Aorta (tissue), 5 donors: Measurements from ENCODE around the gene EZR. TPM values are rescaled to one million over a fixed set of nuclear protein-coding genes. Genes with fewer than 3 reads are reported as not detected.

Source experiments
- ATAC-seq: fragments of 200-7000 bp; cut with Tn5 transposase; one replicate; pipeline ENCODE4 v1.9.1; 2022; ENCODE audit warnings: moderate library complexity; ENCODE audit not compliant: low FRiP score
- DNase-seq, 2 donors: peaks; one replicate each; pipeline ENCODE4 v3.0.0-alpha.2; 2020
- H3K27ac ChIP-seq, 2 donors: one replicate each; pipeline ENCODE4 v1.5.1; 2013; ENCODE audit warnings: low read length in 2 of 2, mild to moderate bottlenecking in 2 of 2, moderate library complexity in 2 of 2, control low read depth in 1 of 2, inconsistent platforms in 1 of 2, low read depth in 1 of 2
- H3K27me3 ChIP-seq, 2 donors: one replicate each; pipeline ENCODE4 v1.6.1; 2013; ENCODE audit warnings: control low read depth in 1 of 2, low read length in 1 of 2, mild to moderate bottlenecking in 1 of 2, moderate library complexity in 1 of 2; ENCODE audit not compliant: insufficient read depth in 2 of 2, control insufficient read depth in 1 of 2
- H3K36me3 ChIP-seq, 2 donors: one replicate each; pipeline ENCODE4 v1.6.1; 2013; ENCODE audit warnings: control low read depth in 1 of 2, low read length in 1 of 2, mild to moderate bottlenecking in 1 of 2; ENCODE audit not compliant: insufficient read depth in 2 of 2, control insufficient read depth in 1 of 2
- H3K4me1 ChIP-seq, 2 donors: one replicate each; pipeline ENCODE4 v1.6.1; 2013; ENCODE audit warnings: low read length in 2 of 2, control low read depth in 1 of 2, mild to moderate bottlenecking in 1 of 2, moderate library complexity in 1 of 2; ENCODE audit not compliant: insufficient read depth in 2 of 2, control insufficient read depth in 1 of 2
- H3K4me3 ChIP-seq, 2 donors: one replicate each; pipeline ENCODE4 v1.5.1; 2013; ENCODE audit warnings: low read length in 2 of 2, control low read depth in 1 of 2, mild to moderate bottlenecking in 1 of 2
- H3K9me3 ChIP-seq: one replicate; pipeline ENCODE4 v1.6.1; 2013; ENCODE audit warnings: mild to moderate bottlenecking, low read length; ENCODE audit not compliant: control insufficient read depth
- WGBS, 2 donors: extraction: QIAGEN DNeasy Blood & Tissue Kit; methylation state at CpG; one replicate each; pipeline ENCODE4 v1.1.7; 2013; 5-methylcytosine and 5-hydroxymethylcytosine counted together
- intact Hi-C, 2 donors: fragments of 100-400 bp; cut with DNase I; formaldehyde crosslinking; loops; one replicate each; pipeline versions ENCODE4 v1.14.2 to v1.15.0; 2022
- polyA plus RNA-seq, 2 donors: library from polyadenylated mRNA; stranded (reverse); fragments of 200-250 nt; gene quantifications; one replicate each; pipeline ENCODE4 v1.2.3, GENCODE V29; 2013
- total RNA-seq, 2 donors: library from RNA; stranded (reverse); fragmentation: NEBNext Ultra II Directional; extraction: Animal tissue kit (Norgen Biotek cat#: 25700); gene quantifications; one replicate each; pipeline ENCODE4 v1.2.1, GENCODE V29; 2021
- donor health status: healthy with polysubstance abuse.
- donor health status: Bipolar disorder and iron deficiency.
- donor health status: DM: no; HTN: no; CAD: no.
- donor health status: DM: no; HTN: no; CAD: no.
- donor health status: DM: yes; HTN: yes; CAD: no.

The EZR gene
- total and polyA plus RNA-seq, 4 donors: 13.4 to 127 (median 50.5) TPM

DNA sequence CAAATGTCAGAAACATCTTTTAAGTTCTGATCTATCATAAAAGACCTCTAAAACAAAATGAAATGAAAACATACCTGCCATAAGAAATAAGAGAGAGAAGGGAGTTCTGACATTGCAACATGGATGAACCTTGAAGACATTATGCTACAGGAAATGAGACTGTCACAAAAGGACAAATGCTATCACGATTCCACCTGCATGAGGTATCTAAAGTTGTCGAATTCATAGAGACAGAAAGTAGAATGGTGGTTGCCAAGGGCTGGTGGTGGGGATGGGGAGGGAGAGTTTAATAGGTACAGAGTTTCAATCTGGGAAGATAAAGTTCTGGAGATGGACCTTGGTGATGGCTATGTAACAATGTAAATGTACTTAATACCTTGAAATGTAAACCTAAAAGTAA, 3.3 kb downstream of the EZR start:
- intact Hi-C loops: loop anchor here (2.0 to 10.0 kb wide), 3 partner anchors 51 to 111 kb away; no protein-coding TSS in a partner anchor
- no peak overlapping the region for H3K27ac ChIP-seq
- H3K4me1 ChIP-seq: no peaks in the 10 kb centered on the region
- ATAC-seq (no peak), DNase-seq (no peak)
- H3K4me3 ChIP-seq: no peak overlapping the region
- no peaks in the 10 kb centered on the region for H3K9me3 ChIP-seq
- no peaks in the 10 kb centered on the region for H3K27me3 ChIP-seq
- WGBS, 2 donors: 89 to 91% methylated on average over 2 of the region's 2 CpGs
- no peaks in the 10 kb centered on the region for H3K36me3 ChIP-seq

GRCh38 chr6:158815379-158815724, 3.8 kb downstream of the EZR start:
- DNase-seq: no peak

DNA sequence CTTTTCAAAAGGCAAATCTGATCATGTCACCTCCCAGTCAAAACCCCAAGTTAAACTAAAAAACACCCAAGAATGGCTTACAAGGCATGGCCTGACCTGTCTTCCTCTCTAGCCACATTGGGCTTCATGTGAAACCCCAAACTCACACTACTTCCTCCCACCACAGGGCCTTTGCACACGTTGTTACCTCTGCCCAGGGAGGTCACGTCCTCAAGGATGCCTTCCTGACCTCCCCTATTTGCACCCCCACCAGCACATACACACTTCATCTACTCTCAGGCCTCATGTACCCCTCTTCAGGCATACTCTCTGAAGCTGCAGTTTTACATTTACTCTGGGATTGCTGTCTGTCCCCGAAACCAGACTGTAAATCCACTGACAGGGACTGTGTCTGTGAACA, 6.1 kb downstream of the EZR start:
- no peak for DNase-seq
- H3K27ac ChIP-seq: no peak overlapping the region
- intact Hi-C loops: loop anchor here (10.0 kb wide), 1 partner anchor 108 kb away; no protein-coding TSS in a partner anchor
- no peak for ATAC-seq
- no peaks in the 10 kb centered on the region for H3K27me3 ChIP-seq
- no peaks in the 10 kb centered on the region for H3K9me3 ChIP-seq
- WGBS, 2 donors: 95 to 96% methylated on average over 3 of the region's 3 CpGs
- no peaks in the 10 kb centered on the region for H3K4me1 ChIP-seq
- no peak overlapping the region for H3K4me3 ChIP-seq
- no peaks in the 10 kb centered on the region for H3K36me3 ChIP-seq

More at GRCh38 chr6:158815379-158815724, 3.8 kb downstream of the EZR start:
- Histone ChIP-seq H3K27ac (no peak overlapping the region), H3K4me3 (no peak overlapping the region), H3K9me3 (no peaks in the 10 kb centered on the region), H3K4me1 (no peaks in the 10 kb centered on the region), H3K36me3 (no peaks in the 10 kb centered on the region), H3K27me3 (no peaks in the 10 kb centered on the region)
- 92 to 93% methylated on average over 2 of the region's 2 CpGs for WGBS, 2 donors
- intact Hi-C loops: loop anchor here (5.0 to 10.0 kb wide), 2 partner anchors 52 to 111 kb away; no protein-coding TSS in a partner anchor
- no peak for ATAC-seq

DNA sequence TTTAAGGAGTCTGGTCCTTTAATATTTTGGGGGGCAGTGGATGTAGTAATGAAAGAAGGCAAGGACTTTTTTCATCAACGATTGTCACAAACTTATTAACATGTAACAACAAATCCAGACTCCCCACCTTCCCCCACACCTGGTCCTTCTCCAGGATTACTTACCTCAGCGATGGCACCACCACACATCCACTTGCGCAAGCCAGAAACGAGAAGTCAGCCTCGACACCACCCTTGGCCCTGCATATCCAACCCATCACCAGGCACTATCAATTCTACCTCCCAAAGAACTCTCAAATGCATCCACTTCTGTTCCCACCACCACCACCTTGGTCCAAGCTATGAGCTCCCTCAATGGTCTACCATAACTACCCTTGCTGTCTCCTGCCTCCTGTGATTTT, 6.6 kb downstream of the EZR start:
- intact Hi-C loops: loop anchor here (10.0 kb wide), 1 partner anchor 108 kb away; no protein-coding TSS in a partner anchor
- no peaks in the 10 kb centered on the region for H3K27me3 ChIP-seq
- H3K36me3 ChIP-seq: no peaks in the 10 kb centered on the region
- no peak overlapping the region for H3K27ac ChIP-seq
- DNase-seq (no peak), ATAC-seq (no peak)
- no peaks in the 10 kb centered on the region for H3K9me3 ChIP-seq
- no peak overlapping the region for H3K4me3 ChIP-seq
- WGBS, 2 donors: 90 to 94% methylated on average over 5 of the region's 5 CpGs
- no peaks in the 10 kb centered on the region for H3K4me1 ChIP-seq

- Histone ChIP-seq H3K36me3 (no peaks in the 10 kb centered on the region), H3K27me3 (no peaks in the 10 kb centered on the region), H3K4me1 (no peaks in the 10 kb centered on the region), H3K27ac (no peak overlapping the region), H3K4me3 (no peak overlapping the region), H3K9me3 (no peaks in the 10 kb centered on the region)
- intact Hi-C loops: loop anchor here (10.0 kb wide), 1 partner anchor 106 kb away; no protein-coding TSS in a partner anchor
- DNase-seq: no peak
- 71 to 72% methylated on average over 9 of the region's 9 CpGs for WGBS, 2 donors
- ATAC-seq: no peak
Observed at GRCh38 chr6:158810155-158811095, 8.7 kb downstream of the EZR start.

DNA sequence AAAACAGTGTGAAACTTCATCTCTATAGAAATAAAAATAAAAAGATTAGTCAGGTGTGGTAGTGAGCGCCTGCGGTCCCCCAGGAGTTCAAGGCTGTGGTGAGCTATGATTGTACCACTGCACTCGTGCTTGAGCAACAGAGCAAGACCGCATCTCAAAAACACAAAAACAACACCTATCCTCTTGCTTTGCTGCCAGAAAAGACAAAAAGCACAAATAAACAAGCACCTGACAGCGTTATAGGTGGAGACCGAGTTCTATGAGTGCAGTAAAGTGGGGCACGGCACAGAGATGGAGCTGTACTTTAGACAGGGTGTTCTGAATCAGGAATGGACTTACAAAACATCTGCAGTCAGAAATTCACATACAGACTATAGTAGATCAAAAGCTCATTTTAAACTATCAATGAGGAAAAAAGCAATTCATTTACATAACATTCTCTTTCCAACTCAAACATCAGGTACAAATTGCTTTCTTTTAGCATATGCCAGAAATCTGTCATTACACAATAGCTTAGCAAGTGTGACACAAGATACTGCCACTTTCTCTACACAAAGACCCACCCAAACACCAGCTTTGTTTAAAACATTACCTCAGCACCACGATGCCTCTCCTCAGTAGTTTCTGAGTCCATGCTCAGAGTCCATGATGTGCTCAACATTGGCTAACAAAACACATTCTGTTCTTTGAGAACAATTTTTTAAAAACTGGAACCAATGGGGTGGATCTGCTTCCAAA, 10.1 kb downstream of the EZR start:
- Histone ChIP-seq H3K9me3 (no peaks in the 10 kb centered on the region), H3K27me3 (no peaks in the 10 kb centered on the region), H3K4me1 (no peaks in the 10 kb centered on the region), H3K36me3 (no peaks in the 10 kb centered on the region), H3K27ac (no peak overlapping the region), H3K4me3 (no peak overlapping the region)
- WGBS, 2 donors: 91 to 92% methylated on average over 8 of the region's 8 CpGs
- intact Hi-C loops: no loop called here
- no peak for DNase-seq
- no peak for ATAC-seq

DNA sequence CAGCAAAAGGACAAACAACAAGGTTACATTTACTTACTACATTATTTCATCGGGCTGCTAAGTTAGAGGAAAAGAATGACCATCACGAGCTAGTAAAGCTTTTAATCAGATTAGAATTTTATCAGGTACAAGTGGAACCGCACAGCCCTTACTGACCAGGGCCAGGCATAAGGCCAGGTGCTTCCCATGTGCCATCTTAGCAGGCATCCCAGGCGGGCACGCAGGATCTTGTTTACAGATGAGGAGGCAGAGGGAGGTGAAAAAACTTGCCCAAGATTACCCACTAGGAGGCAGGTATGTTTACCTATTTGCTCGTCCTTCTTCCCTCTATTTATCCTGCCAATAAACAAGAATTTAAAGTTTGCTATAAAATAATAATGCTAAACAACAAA, 10.7 kb downstream of the EZR start:
- Histone ChIP-seq H3K9me3 (no peaks in the 10 kb centered on the region), H3K4me1 (no peaks in the 10 kb centered on the region), H3K36me3 (no peaks in the 10 kb centered on the region), H3K4me3 (no peak overlapping the region), H3K27ac (no peak overlapping the region), H3K27me3 (no peaks in the 10 kb centered on the region)
- ATAC-seq (no peak), DNase-seq (no peak)
- WGBS, 2 donors: 89 to 90% methylated on average over 6 of the region's 6 CpGs
- intact Hi-C loops: no loop called here

DNA sequence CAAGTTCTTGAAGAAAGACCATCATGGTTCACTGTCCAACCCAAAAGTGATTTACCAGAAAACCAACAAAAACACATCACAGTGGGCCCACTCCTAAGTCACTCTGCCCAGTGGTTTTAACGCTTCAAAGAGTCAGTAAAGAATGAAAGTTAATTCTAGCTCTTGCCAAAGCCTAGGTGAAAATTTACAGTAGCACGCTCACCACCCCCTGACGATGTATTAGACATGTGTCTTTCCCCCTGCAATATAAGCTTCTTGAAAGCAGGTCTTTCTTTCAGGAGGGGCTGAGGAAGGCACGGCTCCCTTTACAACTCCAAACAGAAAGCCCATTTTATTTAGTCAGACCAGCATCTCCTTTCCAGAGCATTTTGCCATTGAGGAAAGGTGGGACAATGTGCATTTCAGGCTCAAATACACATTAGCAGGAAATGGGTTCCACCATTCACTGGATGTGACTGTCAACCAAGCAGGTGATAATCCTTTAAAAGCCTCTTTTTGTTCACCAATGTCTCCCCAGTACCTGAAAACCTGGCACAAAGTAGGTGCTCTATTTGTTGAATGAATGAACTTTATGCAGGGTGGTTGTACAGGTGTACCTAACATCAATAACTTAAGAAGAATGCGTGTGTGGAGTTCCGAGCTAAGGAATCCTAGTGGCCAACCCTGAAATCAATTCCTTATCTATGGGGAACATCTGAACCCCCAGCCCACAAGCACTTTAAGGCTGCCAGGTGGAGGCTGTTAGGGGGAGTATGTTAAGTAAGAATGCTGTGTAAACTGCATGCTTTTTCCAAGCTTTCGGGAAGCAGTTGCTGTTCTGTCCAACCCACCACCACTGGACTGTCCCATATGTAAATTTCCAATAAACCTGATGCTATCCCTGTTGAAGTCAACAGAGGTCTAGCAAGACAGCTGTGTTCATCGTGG, 11.4 kb downstream of the EZR start:
- Histone ChIP-seq H3K4me3 (no peak overlapping the region), H3K9me3 (no peaks in the 10 kb centered on the region), H3K36me3 (no peaks in the 10 kb centered on the region), H3K27me3 (no peaks in the 10 kb centered on the region), H3K4me1 (no peaks in the 10 kb centered on the region), H3K27ac (no peak overlapping the region)
- intact Hi-C loops: no loop called here
- no peak for ATAC-seq
- no peak for DNase-seq
- 70 to 71% methylated on average over 8 of the region's 8 CpGs for WGBS, 2 donors
